Fibroblast of upper back skin (primary cell): Measurements from ENCODE around the gene ANAPC5.
"Not testable (repeated sequence)": the region's sequence is repeated elsewhere in the genome, so short reads cannot be mapped to it uniquely, and the experiment has no call there.

ENCODE experiments used
- DNase-seq: peaks from one replicate; pipeline ENCODE4 v3.0.0-alpha.2; 2013

The ANAPC5 gene, protein sequence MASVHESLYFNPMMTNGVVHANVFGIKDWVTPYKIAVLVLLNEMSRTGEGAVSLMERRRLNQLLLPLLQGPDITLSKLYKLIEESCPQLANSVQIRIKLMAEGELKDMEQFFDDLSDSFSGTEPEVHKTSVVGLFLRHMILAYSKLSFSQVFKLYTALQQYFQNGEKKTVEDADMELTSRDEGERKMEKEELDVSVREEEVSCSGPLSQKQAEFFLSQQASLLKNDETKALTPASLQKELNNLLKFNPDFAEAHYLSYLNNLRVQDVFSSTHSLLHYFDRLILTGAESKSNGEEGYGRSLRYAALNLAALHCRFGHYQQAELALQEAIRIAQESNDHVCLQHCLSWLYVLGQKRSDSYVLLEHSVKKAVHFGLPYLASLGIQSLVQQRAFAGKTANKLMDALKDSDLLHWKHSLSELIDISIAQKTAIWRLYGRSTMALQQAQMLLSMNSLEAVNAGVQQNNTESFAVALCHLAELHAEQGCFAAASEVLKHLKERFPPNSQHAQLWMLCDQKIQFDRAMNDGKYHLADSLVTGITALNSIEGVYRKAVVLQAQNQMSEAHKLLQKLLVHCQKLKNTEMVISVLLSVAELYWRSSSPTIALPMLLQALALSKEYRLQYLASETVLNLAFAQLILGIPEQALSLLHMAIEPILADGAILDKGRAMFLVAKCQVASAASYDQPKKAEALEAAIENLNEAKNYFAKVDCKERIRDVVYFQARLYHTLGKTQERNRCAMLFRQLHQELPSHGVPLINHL

DNA sequence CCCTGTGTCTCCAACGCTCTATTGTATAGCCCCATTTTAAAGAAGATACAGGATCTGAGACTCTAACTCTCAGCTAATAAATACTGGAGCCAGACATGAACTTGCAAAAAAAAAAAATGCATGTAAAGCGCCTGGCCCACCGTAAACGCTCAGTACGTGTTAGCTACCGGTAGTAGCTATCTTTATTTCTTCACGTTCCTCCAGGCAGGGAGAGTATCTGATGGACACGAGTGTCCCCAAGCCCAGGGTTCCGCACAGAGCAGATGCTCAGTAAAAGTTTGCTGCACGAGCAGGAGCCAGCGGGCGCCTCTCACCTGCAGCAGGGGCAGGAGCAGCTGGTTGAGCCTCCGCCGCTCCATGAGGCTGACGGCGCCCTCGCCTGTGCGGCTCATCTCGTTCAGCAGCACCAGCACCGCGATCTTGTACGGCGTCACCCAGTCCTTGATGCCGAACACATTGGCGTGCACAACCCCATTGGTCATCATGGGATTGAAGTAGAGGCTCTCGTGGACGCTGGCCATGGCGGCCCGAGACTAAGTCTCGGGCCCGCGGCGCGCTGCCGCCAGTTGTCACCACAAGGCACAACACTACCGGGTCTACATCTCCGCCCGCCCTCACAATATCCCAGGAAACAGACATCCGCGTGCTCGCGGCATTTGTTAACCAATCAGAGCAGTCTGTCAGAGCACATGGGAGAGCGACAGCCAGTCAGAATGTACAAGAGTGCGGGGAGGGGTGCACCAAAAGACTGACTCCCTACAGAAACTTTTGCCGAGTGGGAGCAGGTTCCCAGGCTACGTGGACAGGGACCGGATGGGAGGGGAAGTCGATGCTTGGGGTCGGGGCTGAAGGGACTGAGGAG lies at the start of gene ANAPC5:
ANAPC5 (minus strand) TSS at position 592 of the 862 bp plus-strand sequence; CDS start at position 521, 71 bp downstream.
- peak; percentile 99 for DNase-seq

DNA sequence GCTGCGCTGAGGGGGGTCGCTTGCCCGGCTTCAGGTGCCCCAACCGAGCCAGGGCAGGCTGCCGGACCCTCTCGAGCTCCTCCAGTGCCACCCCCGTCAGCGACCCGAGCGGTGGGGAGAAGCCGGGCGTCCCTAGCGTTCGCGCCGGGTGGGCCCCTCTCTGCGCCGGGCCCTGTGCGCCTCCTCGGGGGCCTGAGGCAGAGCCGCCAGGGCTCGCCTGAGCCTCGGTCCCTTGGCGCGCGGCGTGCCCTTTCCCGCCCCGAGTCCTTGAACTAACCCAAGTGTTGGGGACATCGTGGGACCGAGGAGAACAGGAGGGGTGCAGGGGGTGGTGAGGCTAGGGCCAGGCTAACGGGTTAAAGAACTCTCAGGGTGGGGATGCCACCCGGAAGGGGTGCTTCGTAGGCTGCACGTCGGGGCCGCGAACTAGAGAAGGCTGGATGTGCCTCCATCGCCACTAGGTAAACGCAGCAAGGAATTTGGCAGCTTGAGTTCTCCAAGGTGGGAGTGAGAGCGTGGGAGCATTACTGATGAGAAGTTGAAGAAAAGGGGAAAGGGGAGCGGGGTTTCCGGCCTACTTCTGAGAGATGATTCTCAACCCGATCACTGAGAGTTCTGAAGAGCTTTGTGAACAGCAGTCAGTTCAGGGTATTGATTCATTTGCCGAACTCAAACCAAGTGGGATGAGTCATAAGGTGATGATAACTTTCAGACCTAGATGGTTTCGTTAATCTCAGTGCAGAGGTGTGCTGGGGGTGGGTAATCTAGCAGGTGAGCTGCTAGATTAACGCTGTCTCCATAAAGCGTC lies 48.3 kb upstream of the ANAPC5 start:
- DNase-seq = peak; percentile 32

DNA sequence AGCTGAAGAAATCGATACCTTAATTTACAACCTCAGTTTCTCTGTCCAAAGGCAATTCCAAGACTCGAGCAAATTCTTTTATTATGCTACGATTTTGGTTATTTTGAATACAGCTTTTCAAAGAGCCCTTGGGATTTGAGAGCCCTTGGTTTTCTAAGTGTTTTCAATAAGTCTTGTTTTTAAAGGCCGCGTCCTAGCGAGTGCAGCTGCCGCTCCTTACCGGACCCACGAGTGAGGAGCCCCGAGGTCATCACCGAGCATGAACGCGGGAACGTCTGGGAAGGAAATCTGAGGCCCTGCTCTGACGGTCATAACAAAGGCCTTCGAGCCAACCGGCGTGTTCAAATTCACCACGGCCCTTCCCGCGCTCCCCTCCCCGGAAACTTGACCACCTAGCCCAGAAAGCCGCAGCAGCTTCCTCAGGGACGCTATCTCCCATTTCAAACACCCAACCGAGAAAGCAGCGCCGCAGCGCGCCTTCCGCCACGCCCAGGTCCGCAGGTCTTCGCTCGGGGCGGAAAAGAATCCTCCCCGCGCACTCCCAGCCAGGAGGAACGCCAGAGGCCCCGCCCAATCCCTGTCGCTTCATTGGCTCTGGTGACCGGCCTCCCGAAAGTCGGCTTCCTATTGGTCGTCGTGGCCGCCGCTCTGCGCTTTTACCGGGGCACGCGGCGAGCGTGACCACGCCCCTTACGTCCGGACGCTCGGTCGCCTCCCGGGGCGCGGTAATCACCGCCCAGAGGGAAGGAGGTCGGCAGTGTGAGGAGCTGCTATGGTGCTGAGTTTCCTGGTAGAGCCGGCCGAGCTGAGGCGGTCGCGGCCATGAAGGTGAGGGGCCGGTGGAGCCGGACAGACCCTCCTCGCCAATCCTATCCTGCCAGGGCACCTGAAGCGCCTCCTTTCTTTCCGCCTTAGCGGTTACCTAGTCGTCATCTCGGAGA lies 47.5 kb upstream of the ANAPC5 start, which contains the start of gene RNF34:
RNF34 (plus strand) TSS at position 728 of the 941 bp plus-strand sequence; CDS start at position 823, 95 bp downstream.
- DNase-seq = peak; percentile 98

DNA sequence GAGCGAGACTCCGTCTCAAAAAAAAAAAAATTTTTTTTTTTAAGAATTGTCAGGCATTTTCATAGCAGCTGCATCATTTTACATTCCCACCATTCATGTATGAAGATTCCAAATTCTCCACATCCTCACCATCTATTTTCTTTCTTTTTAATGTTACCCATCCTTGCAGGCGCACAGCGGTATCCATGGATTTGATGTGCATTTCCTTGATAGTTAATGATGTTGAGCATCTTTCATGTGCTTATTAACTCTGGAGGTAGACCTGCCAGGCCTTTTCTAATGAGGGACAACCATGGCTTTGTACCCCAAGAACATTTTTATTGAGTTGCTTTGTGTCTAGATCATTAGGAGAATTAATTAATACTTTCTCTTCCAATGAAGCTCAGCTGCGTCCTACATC lies 46.1 kb upstream of the ANAPC5 start:
- no peak for DNase-seq

DNA sequence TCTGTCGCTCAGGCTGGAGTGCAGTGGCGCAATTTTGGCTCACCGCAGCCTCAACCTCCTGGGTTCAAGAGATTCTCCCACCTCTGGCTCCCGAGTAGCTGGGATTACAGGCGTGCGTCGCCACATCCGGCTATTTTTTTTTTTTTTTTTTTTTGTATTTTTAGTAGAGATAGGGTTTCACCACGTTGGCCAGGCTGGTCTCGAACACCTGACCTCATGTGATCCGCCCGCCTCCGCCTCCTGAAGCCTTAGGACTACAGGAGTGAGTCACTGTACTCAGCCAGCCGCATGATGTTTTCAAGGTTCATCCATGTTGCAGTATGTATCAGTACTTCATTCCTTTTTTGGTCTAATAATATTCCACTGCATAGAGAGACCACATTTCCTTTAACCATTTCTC lies 45.3 kb upstream of the ANAPC5 start:
- no peak for DNase-seq

DNA sequence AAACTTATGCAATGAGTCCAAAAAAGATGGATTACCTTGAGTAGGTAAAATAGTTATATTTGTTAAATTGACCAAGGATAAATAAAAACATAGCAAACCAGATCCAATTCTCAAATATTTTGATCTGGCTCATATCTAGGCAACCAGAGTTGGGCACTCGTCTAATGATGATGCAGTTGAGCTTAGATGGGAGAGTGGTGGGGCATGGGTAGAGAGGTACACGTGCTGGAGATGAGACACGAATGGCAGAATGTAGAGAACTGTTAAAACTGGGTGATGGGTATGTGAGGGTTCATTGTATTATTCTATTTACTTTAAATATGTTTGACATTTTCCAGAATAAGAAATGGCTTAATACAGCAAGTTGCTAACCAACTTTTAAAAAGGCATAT lies 40.1 kb upstream of the ANAPC5 start:
- DNase-seq = no peak

DNA sequence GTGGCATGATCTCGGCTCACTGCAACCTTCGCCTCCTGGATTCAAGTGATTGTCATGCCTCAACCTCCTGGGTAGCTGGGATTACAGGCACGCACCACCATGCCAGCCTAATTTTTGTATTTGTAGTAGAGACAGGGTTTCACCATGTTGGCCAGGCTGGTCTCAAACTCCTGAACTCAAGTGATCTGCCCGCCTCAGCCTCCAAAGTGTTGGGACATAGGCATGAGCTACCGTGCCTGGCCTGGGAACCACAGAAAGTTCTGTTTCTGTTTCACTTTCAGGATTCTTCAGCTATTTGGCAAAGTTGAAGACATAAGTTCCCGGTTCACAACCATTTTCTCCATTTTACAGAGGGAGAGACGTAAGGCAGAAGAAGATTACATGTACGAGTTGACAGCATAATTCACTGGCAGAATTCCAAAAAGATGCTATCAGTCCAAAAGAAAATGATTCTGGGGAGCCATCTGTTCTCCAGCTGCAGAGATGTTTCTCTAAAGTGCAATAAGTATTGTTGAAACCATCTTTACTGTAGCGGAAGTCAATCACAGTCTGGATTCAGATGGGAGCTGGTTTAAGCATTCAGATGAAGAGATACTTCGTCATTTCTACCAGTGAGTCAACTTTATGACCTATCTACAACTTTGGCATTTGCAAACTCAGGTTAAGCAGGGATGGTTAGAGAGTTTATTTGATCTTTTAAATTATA lies 39.6 kb upstream of the ANAPC5 start:
- DNase-seq = peak; percentile 72

DNA sequence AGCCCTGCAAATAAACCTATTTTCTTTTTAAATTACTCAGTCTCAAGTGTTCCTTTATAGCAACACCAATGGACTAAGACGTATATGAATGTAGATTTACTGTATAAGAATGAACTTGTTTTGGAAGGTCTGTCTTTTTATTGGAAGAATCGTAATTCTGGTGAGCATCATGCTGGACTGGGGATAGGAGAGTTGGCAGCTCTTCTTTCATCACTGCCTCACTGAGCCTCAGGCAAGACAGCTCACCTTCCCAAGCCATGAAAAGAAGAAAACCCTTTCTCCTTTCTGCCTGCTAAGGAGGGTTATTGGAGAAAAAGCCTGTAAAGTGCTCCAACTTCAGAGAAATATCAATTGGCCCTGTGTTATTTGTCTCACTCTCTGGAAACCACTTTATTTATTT lies 38.6 kb upstream of the ANAPC5 start:
- no peak for DNase-seq

DNA sequence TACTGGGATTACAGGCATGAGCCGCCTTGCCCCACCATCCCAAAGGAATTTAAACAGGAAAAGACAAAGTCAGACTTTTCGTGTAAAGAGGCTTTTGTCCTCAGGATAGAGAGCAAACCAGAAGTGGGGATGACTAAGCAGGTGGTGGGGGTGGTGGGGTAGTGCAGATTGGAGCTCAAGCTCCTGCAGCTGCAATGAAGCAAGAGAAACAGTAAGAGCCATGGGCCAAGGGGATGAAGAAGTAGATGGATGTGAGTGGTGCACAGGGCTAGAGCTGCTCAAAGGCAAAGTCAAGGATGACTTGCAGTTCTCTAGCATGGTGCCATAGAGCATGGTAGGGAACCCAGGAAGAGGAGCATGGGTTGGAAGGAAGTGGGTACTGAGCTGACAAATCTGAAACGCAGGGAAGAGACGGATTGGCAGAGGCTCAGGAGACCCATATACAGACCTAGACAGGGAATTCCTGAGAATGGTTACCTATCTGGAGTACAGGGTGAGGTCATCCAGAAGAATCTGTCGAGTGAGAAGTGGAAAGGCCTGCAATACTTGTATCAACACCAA lies 36.3 kb upstream of the ANAPC5 start:
- DNase-seq = peak; percentile 82

DNA sequence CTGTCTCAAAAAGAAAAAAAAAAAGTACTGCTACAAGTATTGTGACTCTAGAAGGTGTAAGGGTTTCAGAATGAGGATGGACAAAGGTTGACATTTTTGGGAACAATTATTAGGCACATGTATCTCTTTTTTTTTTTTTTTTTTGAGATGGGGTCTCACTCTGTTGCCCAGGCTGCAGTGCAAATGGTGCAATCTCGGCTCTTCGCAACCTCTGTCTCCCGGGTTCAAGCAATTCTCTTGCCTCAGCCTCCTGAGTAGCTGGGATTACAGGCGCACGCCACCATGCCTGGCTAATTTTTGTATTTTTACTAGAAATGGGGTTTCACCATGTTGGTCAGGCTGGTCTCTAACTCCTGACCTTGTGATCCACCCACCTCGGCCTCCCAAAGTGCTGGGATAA lies 32.7 kb upstream of the ANAPC5 start:
- DNase-seq = not testable (repeated sequence)

DNA sequence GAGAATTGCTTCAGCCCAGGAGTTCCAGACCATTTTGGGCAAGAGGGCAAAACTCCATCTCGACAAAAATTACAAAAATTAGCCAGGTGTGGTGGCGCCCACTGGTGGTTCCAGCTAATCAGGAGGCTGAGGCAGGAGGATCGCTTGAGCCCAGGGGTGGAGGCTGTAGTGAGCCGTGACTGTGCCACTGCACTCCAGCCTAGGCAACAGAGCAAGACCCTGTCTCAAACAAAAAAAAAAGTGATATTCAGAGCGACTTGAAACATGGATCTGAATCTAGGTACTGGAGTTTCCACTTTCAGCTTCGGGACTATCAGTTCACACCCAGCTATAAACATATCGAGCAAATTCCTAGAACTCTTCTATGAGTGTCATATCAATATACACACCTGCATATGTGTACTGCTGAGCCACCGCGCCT lies 31.4 kb upstream of the ANAPC5 start:
- DNase-seq = no peak

DNA sequence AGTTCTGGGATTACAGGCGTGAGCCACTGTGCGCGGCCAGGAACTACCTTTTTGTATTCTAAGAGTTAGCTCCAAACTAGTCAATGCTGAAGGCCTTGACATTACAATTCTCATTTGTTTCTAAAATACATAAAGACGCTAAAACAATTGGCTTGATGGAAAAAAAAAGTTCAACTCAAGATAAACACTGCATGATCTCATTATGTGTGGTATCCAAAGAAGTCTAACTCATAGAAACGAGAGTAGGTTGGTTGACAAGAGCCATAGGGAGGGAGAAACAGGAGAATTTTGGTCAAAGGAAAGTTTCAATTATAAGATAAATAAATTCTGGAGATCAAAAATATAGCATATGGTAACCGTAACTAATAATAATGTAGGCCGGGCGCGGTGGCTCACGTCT lies 27.7 kb upstream of the ANAPC5 start:
- DNase-seq = no peak

DNA sequence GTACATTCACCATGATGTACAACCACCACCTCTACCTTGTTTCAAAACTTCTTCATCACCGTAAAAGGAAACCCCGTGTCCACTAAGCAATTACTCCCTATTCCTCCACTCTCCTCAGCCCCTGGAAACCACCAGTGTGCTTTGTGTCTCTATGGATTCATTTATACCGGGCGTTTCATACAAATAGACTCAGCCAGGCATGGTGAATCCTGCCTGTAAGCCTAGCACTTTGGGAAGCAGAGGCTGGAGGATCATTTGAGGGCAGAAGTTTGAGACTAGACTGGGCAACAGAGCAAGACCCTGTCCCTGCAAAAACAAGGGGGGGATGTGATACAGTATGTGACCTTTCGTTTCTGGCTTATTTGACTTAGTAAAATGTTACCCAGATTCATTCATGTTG lies 26.5 kb upstream of the ANAPC5 start:
- DNase-seq = no peak

DNA sequence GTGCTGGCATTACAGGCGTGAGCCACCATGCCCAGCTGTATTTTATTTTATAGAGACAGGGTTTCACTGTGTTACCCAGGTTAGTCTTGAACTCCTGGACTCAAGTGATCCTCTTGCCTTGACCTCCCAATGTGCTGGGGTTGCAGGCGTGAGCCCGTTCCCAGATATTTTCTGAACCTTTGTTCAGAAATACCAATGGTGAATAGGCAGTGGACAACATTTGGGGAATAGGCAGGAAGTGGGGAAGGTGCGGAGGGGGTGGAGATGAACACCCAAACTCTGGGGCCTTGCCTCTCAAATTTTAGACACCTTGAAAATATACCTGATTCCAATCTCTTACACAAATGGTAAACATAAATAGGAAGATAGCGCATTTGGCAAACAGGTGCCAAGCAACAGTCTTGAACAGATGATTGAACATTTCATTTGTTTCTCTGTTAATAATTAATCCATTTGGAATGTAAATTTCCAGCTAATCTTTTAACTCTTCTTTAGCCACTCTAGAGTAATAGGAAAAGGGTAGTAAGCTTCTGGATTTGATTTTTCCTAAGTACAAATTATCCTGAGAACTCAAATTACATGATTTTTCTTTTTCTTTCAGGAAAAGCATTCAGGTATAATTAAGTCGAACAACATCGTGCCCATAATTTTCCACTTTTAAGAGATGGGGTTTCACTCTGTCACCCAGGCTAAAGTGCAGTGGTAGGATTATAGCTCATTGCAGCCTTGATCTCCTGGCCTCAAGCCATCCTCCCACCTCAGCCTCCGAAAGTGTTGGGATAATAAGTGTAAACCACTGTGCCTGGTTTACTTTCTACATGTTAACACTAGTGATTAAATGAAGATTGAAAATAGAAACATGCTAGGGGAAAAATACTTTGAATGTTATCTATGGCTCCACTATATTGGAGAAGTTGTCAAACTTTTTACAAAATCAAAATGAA lies 24.8 kb upstream of the ANAPC5 start:
- no peak for DNase-seq

DNA sequence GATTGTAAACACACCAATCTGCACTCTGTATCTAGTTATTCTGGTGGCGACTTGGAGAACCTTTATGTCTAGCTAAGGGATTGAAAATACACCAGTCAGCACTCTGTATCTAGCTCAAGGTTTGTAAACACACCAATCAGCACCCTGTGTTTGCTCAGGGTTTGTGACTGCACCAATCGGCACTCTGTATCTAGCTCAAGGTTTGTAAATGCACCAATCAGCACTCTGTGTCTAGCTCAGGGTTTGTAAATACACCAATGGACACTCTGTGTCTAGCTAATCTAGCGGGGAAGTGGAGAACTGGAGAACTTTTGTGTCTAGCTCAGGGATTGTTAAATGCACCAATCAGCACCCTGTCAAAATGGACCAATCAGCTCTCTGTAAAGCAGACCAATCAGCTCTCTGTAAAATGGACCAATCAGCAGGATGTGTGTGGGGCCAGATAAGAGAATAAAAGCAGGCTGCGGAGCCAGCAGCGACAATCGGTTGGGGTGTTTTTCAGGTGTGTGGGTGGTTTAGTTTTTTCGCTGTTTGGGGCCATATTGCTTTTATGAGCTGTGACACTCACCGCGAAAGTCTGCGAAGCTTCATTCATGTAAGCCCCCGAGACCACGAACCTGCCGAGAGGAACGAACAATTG lies 22.9 kb upstream of the ANAPC5 start:
- not testable (repeated sequence) for DNase-seq

DNA sequence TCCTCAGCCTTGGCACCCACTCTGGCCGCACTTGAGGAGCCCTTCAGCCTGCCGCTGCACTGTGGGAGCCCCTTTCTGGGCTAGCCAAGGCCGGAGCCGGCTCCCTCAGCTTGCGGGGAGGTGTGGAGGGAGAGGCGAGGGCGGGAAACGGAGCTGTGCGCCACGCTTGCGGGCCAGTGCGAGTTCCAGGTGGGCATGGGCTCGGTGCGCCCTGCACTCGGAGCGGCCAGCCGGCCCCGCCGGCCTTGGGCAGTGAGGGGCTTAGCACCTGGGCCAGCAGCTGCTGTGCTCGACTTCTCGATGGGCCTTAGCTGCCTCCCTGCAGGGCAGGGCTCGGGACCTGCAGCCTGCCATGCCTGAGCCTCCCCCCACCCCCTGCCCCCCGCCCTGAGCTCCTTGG lies 22.1 kb upstream of the ANAPC5 start:
- not testable (repeated sequence) for DNase-seq

DNA sequence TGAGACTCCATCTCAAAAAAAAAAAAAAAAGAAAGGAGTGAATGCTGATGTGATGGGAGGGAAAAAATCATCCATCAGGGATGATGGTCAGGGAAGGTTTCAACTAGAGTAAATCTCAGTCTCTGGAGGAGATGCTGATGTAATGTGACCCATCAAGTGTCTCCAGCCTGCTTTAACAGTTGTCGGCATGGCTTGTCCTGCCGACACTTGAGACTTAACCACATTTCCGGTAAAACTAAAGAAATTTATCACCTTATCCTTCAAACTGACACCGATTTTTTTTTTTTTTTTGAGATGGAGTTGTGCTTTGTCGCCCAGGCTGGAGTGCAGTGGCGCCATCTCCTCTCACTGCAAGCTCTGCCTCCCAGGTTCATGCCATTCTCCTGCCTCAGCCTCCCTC lies 21.5 kb upstream of the ANAPC5 start:
- DNase-seq = no peak

DNA sequence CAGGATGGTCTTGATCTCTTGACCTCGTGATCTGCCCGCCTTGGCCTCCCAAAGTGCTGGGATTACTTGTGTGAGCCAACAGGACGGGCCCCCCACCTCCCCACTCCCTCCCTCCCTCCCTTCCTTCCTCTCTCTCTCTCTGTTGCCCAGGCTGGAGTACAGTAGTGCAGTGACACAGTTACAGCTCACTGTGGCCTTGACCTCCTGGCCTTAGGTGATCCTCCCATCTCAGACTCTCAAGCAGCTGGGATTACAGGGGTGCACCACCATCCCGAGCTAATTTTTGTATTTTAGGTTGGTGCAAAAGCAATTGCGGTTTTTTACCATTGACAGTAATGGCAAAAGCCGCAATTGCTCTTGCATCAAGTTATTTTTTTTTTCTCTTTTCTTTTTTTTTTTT lies 19.2 kb upstream of the ANAPC5 start:
- no peak for DNase-seq
